Left renal pelvis (tissue), 4 donors: ENCODE results near the gene ERF. TPM values are rescaled to one million over a fixed set of nuclear protein-coding genes. Genes with fewer than 3 reads are reported as not detected.
A peak's percentile ranks its signal among the peaks of the same experiment; 100 is the strongest.

Experiments used
- DNase-seq, 4 donors: peaks; one replicate each; pipeline ENCODE4 v3.0.0-alpha.2; 2013; ENCODE audit warnings: low read depth in 4 of 4, low spot score in 3 of 4
- polyA plus RNA-seq, 4 donors: library from polyadenylated mRNA; unstranded; fragments of 120-200 nt; gene quantifications; one replicate each; pipeline ENCODE4 v1.2.1, GENCODE V29; 2013; ENCODE audit not compliant: insufficient read length in 4 of 4

ERF gene
- polyA plus RNA-seq, 4 donors: 57.2 to 81.0 (median 63.4) TPM

DNA sequence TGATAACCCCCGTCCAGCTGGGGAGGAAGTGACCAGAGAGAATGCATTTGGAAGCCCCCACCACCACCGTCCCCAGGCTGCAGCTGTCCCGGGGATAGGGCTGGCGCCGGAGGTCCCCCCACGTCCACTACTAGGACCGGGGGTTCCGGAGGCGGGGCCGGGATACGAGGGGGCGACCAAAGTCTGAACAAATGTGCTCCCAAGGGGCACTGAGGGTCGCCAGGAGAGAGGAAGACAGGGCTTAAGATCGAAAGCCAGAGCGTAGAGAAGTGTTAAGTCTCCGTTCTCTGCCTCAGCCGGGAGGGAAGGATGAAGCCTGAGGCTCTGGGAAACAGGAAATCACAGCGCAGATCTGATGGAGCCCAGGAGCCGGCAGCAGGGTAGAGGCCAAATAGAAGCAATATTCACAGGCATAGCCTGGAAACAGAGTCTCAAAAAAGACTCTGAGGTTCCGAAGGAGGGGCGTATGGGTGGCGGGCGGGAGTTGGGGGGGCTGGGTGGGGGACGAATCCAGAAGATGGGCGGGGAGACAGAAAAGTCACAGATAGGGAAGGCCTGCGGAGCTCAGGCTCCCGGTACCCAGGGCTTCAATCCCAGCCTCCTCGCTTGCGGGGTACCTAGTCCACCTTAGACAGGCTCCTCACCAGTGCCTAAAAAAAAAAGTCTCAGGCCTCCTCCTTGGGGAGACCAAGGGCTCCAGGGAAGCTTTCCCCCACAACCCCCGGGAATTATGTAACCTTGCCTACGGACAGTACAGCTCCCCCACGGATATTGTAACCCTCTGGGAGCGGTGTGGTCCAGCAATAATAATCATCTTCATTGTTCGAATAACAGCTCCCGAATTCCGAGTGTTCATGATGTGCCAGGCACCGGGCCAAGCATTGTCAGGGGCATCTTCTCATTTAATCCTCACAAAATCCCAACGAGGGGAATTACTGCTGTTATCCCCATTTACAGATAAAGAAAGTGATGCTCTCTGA, 1.1 kb upstream of the ERF start:
- DNase-seq: no peak

DNA sequence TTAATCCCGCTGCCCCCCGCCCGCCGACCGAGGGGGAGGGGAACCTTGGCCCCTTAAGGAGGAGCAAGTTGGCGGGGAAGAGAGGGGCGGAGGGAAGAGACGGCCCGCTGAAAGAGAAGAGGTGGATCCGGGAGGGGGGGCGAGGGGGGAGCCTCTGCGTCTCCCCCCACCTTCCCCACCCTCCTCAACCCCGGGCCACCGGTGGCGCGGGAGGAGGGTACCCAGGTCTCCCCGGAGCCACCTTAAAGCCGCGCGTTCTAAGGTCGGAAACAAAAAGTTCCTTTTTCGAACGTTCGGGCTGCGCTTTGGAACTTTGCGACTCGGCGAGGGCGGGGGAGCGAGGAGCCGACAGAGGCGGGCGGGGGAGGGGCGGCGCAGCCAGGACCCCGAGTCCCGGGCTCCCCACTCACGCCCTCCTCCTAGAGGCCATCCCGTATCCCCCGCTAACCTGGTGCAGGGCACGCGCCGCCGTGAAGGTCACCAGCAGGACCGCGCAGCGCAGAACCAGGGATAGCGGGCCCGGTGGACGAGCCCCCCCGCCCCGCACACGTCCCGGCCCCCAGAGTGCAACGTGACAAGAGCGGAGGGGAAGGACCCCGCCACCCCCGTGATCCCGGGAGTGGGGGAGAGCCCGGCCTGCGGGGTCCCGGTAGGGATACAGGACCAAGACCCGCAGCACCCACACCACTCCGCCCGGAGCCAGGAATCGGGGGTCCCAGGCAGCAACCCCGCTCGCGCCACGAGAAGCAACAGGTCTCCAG, 659 bp downstream of the ERF start:
- peak in 1 of 4 donors; percentile 70 for DNase-seq

DNA sequence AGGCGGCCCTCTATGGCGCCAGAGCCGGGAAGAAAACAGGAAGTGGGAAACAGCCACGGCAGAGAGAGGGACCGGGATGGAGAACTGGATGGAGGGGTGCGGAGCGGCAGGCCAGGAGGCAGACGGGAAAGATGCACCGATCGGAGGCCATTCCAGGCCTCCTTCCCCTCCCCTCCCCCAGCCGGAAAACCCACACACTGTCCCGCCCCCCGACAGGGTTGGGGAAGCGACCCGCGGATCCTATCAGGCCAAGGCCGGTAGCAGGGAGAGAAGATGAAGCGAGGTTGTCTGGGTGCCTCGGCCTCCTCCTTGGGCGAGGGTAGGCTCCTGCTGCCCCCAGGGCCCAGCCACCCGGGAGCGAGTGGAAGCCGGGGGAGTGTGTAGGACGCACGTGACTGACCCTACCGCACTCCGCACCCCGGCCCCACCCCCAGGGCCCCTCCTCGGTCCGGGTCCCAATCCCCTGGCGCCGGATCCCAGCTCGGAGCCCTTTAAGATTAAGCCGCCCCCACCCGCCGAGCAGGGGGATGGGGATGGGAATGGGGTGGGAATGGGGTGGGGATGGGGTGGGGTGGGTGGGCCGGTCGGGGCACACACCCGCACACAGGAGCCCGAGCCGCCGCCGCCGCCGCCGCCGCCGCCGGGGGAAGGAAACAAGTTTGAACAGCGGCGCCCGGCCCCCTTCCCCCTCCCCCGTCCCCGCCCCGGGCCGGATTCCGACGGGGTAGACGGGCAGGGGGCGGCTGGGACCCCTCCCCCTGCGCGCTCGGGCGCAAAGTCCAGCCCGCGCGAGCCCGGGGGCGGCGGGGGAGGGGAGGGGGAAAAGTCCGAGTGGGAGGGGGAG, 1.5 kb downstream of the ERF start:
- DNase-seq: no peak

DNA sequence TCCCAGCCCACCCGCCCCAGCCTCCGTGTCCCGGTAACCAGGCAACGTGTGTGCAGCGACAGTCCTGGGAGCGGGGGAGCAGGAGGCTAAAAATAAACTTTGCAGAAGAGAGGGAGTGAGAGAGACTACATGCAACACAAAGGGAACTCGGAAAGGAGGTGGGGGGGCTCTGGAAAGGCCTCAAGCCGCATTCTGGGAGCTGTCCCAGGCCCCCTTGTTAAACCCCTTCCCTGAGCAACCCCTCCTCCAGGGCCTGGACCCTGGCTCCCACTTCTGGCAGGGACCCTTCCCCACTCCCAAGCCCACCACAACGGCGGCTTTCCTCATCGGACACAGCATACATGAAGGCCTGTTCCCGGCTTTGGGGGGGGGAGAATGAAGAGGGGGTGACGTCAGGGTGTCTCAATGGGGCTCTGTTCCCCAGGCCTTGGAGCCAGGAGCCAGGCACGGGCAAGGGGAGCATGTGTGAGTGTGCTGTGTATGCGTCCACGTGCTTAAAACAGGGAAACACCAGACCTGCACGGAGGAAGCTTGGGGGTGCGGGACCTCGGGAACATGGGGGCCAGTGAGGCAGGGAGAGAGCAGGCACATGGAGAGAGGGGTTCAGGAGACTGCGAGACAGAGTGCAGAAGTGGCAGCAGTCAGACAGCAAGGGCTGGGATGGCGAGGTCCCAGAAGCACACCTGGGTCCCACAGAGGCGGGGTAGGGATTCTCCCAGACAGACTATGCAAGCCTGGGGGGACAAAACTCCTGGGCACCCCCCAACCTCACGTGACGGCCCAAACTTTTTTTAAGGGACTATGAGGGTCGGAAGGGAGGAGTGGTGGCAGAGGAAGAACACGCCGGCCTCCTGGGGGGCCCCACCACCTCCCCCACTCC, 2.3 kb downstream of the ERF start:
- no peak for DNase-seq

DNA sequence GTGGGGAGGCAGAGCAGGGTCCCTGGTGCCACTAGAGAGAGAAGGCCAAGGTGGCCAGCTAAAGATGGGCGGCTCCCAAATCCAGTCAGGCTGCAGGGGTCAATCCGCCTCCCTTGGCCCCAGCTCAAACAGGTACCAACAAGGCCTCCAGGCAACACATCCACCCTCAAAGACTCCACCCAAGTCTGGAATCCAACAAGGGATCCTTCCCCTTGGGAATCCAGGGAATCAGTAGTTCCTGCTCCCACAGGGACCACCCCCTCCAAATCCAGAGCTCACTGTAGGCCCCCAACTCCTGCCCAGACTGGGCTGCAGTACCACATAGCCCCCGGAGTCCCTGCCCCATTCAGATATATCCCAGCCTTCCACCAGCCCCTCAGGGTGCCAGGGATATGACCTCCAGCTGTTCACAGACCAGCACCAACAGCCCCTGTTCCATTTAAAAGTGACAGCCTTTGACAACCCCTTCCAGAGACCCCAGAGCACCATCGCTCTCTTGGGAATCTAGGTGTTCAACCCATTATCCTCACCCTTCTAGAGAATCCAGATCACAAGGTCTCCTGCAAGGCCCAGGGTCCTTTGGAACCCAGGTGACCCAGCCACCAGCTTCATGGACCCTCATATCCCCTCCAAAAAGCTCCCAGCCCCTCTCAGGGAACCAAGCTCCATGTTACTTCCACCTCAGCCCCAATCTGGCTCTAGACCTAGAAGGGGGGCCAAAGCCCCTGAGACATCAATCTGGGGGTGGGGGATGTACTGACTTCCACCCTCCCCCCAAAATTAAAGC, 3.2 kb downstream of the ERF start:
- DNase-seq: no peak

DNA sequence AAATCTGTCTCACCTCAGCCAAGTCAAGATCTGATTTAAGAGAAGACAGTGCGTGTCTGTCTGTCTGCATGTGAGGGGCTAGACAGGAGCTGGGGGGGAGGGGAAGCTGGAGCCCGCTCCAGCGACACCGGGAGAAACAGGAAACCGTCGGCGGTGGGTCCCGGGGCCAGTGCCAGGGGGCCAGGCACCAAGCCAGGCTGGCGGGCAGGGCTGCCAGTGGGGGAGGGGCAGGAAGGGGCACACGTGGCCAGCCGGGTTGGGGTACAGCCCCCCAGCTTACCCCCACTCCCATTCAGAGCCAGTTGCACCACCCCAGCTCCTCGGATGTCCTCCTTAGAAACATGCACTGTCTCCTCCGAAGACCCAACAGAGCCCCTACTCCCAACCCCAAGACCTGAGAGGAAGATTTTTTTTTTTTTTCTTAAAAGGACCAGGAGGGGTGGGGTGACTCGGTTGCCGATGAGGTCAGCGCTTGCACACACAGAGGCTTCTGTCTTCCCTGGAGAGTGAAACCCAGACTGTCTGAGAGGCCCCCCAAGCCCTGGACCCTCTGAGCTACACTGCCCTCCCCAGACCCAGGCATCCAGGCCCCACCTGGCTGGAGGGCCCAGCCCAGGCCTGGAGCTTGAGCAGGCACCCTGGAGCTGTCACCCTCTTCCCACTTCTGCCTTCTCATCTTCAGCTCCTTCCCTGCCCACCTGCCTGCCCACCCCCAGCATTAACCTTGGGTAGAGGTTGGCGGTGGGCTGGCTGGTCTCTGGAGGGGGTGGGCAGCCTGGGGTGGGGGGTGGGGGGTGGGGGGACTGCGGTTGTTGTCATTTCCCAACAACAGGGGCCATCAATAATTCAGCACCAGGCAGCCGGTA, 4.0 kb downstream of the ERF start:
- DNase-seq: no peak

DNA sequence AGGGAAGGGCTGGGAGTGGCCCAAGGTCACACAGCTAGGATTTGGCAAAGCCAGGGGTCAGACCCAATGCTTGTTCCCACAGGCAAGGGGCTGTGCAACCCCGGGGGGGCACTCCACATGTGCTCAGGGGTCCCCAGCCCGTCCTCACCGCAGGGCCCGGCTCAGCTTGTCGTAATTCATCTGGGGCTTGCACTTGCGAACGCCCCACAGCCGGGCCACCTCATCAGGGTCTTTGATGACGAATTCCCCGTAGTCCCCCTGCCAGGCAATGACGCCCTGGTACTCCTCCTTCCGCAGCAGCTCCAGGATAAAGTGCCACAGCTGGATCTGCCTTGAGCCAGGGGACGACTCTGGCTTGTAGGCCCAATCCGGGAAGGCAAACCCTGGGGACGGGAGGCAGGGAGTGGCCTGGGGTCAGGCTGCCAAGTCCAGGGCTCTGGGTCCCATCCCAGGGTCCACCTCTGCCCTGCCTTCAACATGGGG, 4.7 kb downstream of the ERF start:
- DNase-seq: no peak

DNA sequence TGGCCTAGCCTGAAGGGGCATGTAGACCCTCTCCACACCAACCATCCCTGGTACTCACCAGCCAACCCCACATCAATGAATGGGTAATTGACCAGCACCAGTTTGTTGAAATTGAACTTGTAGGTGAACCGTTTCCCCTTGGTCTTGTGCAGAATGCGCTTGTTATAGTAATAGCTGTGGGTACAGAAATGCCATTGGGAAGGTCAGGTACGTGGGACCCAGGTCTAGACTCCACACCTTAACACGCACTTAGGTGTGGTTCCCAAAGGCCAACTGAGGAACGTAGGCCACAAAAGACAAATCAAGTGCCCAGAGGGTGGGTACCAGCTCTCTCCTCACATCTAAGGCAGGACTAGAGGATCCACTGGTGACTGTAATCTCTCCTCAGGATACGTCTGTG, 5.2 kb downstream of the ERF start:
- DNase-seq: no peak

DNA sequence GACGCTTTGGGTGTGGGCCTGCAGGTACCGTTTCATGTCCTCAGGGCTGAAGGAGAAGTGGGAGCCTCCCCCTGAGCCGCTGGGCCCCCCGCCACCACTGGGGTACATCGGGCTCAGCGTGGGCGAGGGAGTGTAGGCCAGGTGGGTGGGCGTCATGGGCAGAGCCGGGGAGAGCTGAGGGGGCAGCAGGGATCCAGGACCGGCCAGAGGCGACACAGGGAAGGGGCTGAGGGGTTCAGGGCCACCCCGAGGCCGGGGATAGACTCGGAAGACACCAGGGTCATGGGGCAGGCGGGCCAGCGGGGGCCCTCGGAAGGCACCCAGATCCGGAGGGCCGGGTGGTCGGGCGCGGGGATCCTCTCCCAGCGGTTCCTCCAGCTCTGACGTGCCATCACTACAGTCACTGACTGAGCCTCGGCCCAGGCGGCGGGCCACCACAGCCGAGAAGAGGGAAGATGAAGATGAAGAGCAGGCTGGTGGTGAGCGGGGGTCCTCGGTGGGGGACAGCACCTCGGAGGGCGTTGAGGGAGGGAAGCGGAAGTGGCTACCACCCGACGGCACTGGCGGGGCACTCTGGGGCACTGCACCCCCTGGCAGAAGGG, 5.7 kb downstream of the ERF start:
- DNase-seq: no peak

DNA sequence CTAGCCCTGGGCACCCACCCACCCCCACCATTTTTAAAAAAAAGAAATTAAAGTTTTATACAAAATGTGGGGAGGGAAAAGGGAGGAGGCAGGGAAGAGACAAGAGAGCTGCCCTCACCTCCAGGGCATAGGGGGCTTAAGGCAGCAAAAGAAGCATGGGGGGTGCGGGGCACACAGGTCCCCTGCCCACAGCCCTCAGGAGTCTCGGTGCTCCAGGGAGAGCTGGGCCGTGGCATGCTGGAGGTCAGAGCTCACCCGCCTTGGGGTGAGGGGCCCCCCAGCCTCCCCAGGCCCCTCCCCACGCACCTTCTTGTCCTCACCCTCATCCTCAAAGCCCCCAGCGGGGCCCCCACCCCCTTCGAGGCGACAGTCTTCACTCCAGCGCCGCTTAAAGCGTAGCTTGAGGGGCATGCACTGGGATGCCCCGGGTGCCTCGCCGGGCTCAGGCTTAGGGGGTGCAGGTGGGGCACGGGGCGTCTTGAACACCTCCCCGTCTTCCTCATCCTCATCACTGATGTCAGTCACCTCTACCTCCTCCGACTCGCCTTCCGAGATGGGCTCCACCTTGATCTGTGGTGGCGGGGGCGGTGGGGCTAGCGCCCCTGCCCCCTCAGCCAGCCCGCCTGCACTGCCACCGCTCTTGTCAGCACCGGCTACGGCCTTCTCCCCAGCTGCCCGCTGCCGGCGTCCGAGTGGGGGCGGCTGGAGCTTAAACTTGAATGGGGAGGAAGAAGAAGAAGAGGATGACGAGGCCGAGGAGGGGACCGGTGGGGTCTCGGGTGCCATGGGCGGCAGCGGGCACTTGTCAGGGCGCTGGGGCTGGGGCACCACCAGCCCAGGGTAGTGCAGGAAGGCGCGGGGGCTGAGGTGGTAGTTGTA, 6.4 kb downstream of the ERF start:
- no peak for DNase-seq

DNA sequence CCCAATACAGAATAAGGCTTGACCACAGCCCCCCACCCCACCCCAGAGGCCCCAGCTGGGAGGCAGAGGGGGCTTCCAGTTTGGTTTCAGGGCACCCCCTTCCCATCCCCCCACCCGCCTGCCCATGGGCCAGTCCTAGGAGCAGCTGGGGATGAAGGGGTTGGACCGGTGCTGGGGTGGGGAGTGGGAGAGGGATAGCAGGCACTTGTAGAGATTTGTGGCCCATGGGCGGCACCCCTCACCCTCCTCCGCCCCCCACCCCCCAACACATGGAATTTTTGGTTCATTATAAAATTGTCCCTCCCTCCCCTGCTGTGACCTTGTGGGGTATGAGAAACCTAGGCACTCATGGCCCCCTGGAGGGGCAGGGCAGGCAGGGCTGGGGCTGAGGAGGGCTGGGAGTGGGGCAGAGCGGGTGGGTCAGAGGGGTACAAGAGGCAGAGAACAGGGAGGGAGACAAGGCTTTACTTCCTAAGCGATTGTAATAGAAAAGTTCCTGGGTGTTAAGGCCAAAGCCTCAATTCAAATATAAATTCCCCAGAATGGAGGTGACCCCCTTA, 7.2 kb downstream of the ERF start:
- DNase-seq: no peak

DNA sequence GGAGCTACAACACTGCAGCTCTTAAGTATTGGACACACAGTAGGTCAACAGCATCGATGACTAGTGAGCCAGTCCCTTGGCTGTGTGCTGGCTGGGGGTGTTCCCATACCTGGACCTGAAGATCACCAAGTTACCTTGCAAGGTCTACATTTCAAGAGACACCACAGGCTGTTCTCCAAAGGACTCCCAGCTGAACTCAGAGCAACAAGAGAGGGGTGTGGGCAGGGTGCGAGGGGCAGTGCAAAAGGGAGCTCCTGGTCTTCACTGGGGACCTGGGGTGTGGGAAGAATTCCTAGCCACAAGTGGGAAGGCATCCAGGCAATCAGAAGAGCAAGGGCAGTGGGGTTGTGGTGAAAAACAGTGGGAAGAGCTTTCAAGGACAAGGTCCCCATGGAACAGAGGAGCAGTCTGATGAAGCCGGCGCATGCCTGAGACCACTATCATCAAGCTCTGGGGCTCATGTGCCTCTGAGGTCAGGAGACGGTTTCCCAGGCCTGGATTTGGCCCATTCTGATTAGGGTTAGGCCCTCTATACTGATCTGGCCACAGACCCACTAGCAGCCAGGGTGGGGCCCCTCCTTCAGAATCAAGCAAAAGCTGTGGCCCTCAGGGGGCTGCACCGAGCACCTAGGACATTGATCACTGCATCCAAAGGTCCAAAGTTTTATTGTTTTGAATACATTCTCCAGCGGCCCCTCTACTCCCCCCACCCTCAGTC, 7.8 kb downstream of the ERF start:
- no peak for DNase-seq

DNA sequence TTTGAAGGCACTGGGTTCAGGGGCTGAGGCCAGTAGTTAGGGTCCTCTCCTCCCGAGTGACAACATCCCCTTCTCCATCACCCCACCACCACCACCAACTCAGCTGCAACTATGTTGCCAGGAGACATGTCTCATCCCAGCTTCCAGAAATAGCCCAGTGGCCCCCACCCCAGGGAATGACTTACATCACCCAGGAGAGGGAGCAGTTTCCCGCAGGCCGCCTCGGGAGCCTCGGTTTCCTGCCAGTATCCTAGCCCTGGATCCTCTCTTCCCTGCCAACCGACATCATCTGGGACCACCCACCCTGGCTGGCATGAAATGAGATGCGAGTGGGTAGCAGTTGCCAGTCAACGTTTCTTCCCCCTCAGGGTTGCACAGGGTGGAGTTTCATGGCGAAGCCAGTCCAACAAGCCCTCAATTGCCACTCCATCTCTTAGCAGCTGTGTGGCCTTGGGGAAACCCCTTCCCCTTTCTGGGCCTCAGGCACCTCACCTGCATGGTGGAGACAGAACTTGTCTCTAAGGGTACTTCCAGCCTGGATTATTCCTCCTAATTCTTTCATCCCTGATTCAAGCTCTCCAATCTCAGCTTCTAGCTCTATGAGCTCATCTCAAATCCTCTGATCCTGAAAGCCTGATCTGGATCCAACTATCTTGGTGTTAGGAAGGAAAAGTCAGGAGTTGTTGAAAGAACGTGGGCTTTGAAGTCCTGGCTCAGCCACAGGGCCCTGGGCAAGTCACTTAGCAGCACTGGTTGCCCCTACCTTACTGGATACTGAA, 8.6 kb downstream of the ERF start:
- no peak for DNase-seq

DNA sequence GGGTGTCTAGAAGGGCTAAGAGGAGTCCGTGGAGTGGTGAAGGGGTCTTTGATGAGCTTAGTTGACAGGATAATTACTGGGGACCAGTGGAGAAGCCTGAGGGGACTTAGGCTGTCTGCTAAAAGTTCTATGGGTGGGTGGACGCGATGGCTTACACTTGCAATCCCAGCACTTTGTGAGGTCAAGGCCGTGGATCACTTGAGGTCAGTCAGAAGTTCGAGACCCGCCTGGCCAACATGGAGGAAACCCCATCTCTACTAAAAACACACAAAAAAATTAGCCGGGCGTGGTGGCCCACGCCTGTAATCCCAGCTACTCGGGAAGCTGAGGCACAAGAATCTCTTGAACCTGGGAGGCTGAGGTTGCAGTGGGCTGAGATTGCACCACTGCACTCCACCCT, 9.7 kb downstream of the ERF start:
- no peak for DNase-seq
